Measurements from ENCODE around the gene CAMTA1.

- TF ChIP-seq, protein P1, sequence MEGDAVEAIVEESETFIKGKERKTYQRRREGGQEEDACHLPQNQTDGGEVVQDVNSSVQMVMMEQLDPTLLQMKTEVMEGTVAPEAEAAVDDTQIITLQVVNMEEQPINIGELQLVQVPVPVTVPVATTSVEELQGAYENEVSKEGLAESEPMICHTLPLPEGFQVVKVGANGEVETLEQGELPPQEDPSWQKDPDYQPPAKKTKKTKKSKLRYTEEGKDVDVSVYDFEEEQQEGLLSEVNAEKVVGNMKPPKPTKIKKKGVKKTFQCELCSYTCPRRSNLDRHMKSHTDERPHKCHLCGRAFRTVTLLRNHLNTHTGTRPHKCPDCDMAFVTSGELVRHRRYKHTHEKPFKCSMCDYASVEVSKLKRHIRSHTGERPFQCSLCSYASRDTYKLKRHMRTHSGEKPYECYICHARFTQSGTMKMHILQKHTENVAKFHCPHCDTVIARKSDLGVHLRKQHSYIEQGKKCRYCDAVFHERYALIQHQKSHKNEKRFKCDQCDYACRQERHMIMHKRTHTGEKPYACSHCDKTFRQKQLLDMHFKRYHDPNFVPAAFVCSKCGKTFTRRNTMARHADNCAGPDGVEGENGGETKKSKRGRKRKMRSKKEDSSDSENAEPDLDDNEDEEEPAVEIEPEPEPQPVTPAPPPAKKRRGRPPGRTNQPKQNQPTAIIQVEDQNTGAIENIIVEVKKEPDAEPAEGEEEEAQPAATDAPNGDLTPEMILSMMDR (IDR thresholded peaks at IDR 0.05) = no peak
- no peak for TF ChIP-seq POLR2A (IDR thresholded peaks at IDR 0.05)
Measured at GRCh38 chr1:7458946-7459345, 673.7 kb downstream of the CAMTA1 start.

All from prostate gland (tissue), 2 donors.